Measurements from ENCODE around the gene NRXN2.

Gene NRXN2

DNA sequence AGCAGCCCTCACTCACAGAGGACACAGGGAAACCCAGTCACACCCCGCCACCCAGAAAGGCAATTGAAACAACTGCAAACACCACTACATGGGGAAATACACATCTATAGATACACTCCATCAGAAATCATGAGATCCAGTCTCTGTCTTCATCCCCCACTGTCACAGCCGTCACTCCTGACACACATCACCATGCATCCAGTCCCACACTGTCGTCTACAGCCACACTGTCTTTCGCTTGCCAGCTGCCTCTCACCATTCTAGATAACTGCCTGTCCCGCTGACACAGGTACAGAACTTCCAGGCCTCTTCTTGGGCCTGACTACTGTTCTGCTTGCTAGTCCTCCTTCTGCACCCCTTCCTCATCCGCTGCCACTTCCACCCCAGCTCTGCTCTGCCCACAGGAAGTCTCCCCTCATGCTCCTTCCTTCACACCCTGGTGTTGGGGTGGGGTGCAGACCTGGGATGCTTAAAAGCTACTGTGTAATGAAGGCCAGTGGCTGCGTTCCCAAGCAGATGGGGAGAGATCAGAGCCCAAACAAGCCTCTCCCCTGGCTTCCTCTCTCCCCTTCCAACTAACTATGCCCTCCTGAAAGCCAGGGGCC is 89.3 kb downstream of the NRXN2 start:
- no peaks in the 10 kb centered on the region for H3K9me3 ChIP-seq (replicated peaks in 1 of 2; ENCODE audit: control insufficient read depth in 2 of 2, insufficient read depth in 1 of 2, low read depth in 1 of 2, low read length in 2 of 2)
- H3K14ac ChIP-seq (ENCODE audit: low read length), result no peak overlapping the region
- peaks cover 0 to 8% of the 10 kb centered on the region in 2 donors for H3K36me3 ChIP-seq (replicated peaks in 1 of 2; ENCODE audit: control insufficient read depth in 2 of 2, insufficient read depth in 2 of 2, low read length in 2 of 2)
- WGBS, 2 donors (ENCODE audit: extremely low coverage in 2 of 2, insufficient read length in 2 of 2, insufficient replicate concordance in 1 of 2), result no CpG with 5 or more reads among the region's 7 CpGs
- no peak overlapping the region for H3K9ac ChIP-seq (ENCODE audit: low read depth, low read length, poor library complexity)
- H3K23ac ChIP-seq (ENCODE audit: low read depth, low read length, poor library complexity), result peak overlapping the region; percentile 18
- no peak overlapping the region for H2BK12ac ChIP-seq (ENCODE audit: low read length)
- H3K4me1 ChIP-seq (ENCODE audit: control insufficient read depth in 2 of 2, insufficient read depth in 1 of 2, low read depth in 1 of 2, low read length in 2 of 2), result peaks cover 0 to 17% of the 10 kb centered on the region in 2 donors
- H2AFZ ChIP-seq (ENCODE audit: low read length), result no peak overlapping the region
- H2BK5ac ChIP-seq (ENCODE audit: low read length), result no peak overlapping the region
- H2BK15ac ChIP-seq (ENCODE audit: low read length), result no peak overlapping the region
- H3K4me3 ChIP-seq (ENCODE audit: low read length in 2 of 2), result no peak overlapping the region
- no peak overlapping the region for H3K18ac ChIP-seq (ENCODE audit: low read length)
- peaks cover 5% of the 10 kb centered on the region for H3K79me1 ChIP-seq (ENCODE audit: low read depth, low read length)
- no peak overlapping the region for H3K4me2 ChIP-seq (ENCODE audit: insufficient read depth, low read length, poor library complexity, severe bottlenecking)
- peaks cover 0 to 4% (median 0%) of the 10 kb centered on the region in 3 experiments for H3K27me3 ChIP-seq (ENCODE audit: control insufficient read depth in 3 of 3, insufficient read depth in 3 of 3, low read depth in 1 of 3, low read length in 3 of 3)
- DNase-seq (ENCODE audit: low spot score), result no peak
- no peak overlapping the region for H2BK120ac ChIP-seq (ENCODE audit: low read depth, low read length)
- H4K91ac ChIP-seq (ENCODE audit: low read depth, low read length, poor library complexity), result no peak overlapping the region
- H3K27ac ChIP-seq (replicated peaks; ENCODE audit: low read length), result no peak overlapping the region
- H2AK5ac ChIP-seq (ENCODE audit: low read depth, low read length), result no peak overlapping the region
- no peak overlapping the region for H4K8ac ChIP-seq (ENCODE audit: low read depth, low read length)
- no peak overlapping the region for H3K4ac ChIP-seq (ENCODE audit: low read length)

DNA sequence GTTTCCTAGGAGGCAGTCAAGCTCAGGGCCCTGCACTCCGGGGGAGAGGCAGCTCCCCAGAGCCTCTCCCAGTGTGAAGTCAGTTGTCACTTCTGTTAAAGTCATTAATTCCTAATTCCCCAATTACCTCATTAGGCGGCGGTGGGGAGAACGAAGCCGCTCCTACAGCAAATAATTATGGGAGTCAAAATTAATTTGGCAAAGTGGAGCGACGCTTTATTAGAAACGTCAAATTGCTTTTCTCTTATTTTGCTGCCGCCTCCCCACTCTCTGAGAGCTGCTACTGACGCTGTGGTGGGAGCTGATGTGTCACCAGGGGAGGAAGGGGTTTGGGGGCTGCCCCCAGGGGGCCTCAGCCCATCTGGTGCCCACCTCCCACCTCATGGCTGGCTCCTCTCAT is 90.3 kb downstream of the NRXN2 start:
- Histone ChIP-seq H2BK15ac (ENCODE audit: low read length) (no peak overlapping the region), H2BK120ac (ENCODE audit: low read depth, low read length) (no peak overlapping the region), H3K18ac (ENCODE audit: low read length) (no peak overlapping the region), H3K9ac (ENCODE audit: low read depth, low read length, poor library complexity) (no peak overlapping the region), H3K23ac (ENCODE audit: low read depth, low read length, poor library complexity) (no peak overlapping the region), H3K4ac (ENCODE audit: low read length) (no peak overlapping the region), H3K27ac (replicated peaks; ENCODE audit: low read length) (no peak overlapping the region), H3K79me1 (ENCODE audit: low read depth, low read length) (peaks cover 5% of the 10 kb centered on the region), H4K91ac (ENCODE audit: low read depth, low read length, poor library complexity) (no peak overlapping the region), H3K14ac (ENCODE audit: low read length) (no peak overlapping the region), H3K4me1 (ENCODE audit: control insufficient read depth in 2 of 2, insufficient read depth in 1 of 2, low read depth in 1 of 2, low read length in 2 of 2) (peaks cover 0 to 11% of the 10 kb centered on the region in 2 donors), H2BK5ac (ENCODE audit: low read length) (no peak overlapping the region), H2AFZ (ENCODE audit: low read length) (no peak overlapping the region), H3K4me3 (ENCODE audit: low read length in 2 of 2) (no peak overlapping the region), H3K9me3 (replicated peaks in 1 of 2; ENCODE audit: control insufficient read depth in 2 of 2, insufficient read depth in 1 of 2, low read depth in 1 of 2, low read length in 2 of 2) (no peaks in the 10 kb centered on the region), H2BK12ac (ENCODE audit: low read length) (no peak overlapping the region), H4K8ac (ENCODE audit: low read depth, low read length) (no peak overlapping the region), H3K27me3 (ENCODE audit: control insufficient read depth in 3 of 3, insufficient read depth in 3 of 3, low read depth in 1 of 3, low read length in 3 of 3) (peaks cover 0 to 4% (median 0%) of the 10 kb centered on the region in 3 experiments), H2AK5ac (ENCODE audit: low read depth, low read length) (no peak overlapping the region), H3K4me2 (ENCODE audit: insufficient read depth, low read length, poor library complexity, severe bottlenecking) (no peak overlapping the region), H3K36me3 (replicated peaks in 1 of 2; ENCODE audit: control insufficient read depth in 2 of 2, insufficient read depth in 2 of 2, low read length in 2 of 2) (peaks cover 0 to 8% of the 10 kb centered on the region in 2 donors)
- no peak for DNase-seq (ENCODE audit: low spot score)
- no CpG with 5 or more reads among the region's 10 CpGs for WGBS, 2 donors (ENCODE audit: extremely low coverage in 2 of 2, insufficient read length in 2 of 2, insufficient replicate concordance in 1 of 2)

- Histone ChIP-seq H2BK120ac (ENCODE audit: low read depth, low read length) (no peak overlapping the region), H4K8ac (ENCODE audit: low read depth, low read length) (no peak overlapping the region), H3K4ac (ENCODE audit: low read length) (no peak overlapping the region), H2BK5ac (ENCODE audit: low read length) (no peak overlapping the region), H2BK12ac (ENCODE audit: low read length) (no peak overlapping the region), H3K23ac (ENCODE audit: low read depth, low read length, poor library complexity) (no peak overlapping the region), H4K91ac (ENCODE audit: low read depth, low read length, poor library complexity) (no peak overlapping the region), H3K14ac (ENCODE audit: low read length) (no peak overlapping the region), H2AFZ (ENCODE audit: low read length) (no peak overlapping the region), H3K9me3 (replicated peaks in 1 of 2; ENCODE audit: control insufficient read depth in 2 of 2, insufficient read depth in 1 of 2, low read depth in 1 of 2, low read length in 2 of 2) (no peaks in the 10 kb centered on the region), H3K9ac (ENCODE audit: low read depth, low read length, poor library complexity) (no peak overlapping the region), H2BK15ac (ENCODE audit: low read length) (no peak overlapping the region), H3K4me2 (ENCODE audit: insufficient read depth, low read length, poor library complexity, severe bottlenecking) (no peak overlapping the region), H3K79me1 (ENCODE audit: low read depth, low read length) (peaks cover 5% of the 10 kb centered on the region), H3K36me3 (replicated peaks in 1 of 2; ENCODE audit: control insufficient read depth in 2 of 2, insufficient read depth in 2 of 2, low read length in 2 of 2) (peaks cover 0 to 8% of the 10 kb centered on the region in 2 donors), H3K4me1 (ENCODE audit: control insufficient read depth in 2 of 2, insufficient read depth in 1 of 2, low read depth in 1 of 2, low read length in 2 of 2) (peaks cover 0 to 7% of the 10 kb centered on the region in 2 donors), H3K4me3 (ENCODE audit: low read length in 2 of 2) (no peak overlapping the region), H3K18ac (ENCODE audit: low read length) (no peak overlapping the region), H3K27ac (replicated peaks; ENCODE audit: low read length) (no peak overlapping the region), H2AK5ac (ENCODE audit: low read depth, low read length) (no peak overlapping the region), H3K27me3 (ENCODE audit: control insufficient read depth in 3 of 3, insufficient read depth in 3 of 3, low read depth in 1 of 3, low read length in 3 of 3) (peaks cover 0 to 4% (median 0%) of the 10 kb centered on the region in 3 experiments)
- WGBS, 2 donors (ENCODE audit: extremely low coverage in 2 of 2, insufficient read length in 2 of 2, insufficient replicate concordance in 1 of 2), result no CpG with 5 or more reads among the region's 6 CpGs
- DNase-seq (ENCODE audit: low spot score), result no peak
Measured at GRCh38 chr11:64632237-64632636, 90.8 kb downstream of the NRXN2 start.

- Histone ChIP-seq H2AK5ac (ENCODE audit: low read depth, low read length) (no peak overlapping the region), H3K23ac (ENCODE audit: low read depth, low read length, poor library complexity) (no peak overlapping the region), H2BK12ac (ENCODE audit: low read length) (no peak overlapping the region), H3K36me3 (replicated peaks in 1 of 2; ENCODE audit: control insufficient read depth in 2 of 2, insufficient read depth in 2 of 2, low read length in 2 of 2) (peaks cover 0 to 8% of the 10 kb centered on the region in 2 donors), H4K91ac (ENCODE audit: low read depth, low read length, poor library complexity) (no peak overlapping the region), H3K14ac (ENCODE audit: low read length) (no peak overlapping the region), H3K27ac (replicated peaks; ENCODE audit: low read length) (no peak overlapping the region), H3K9ac (ENCODE audit: low read depth, low read length, poor library complexity) (no peak overlapping the region), H2BK120ac (ENCODE audit: low read depth, low read length) (no peak overlapping the region), H2BK15ac (ENCODE audit: low read length) (no peak overlapping the region), H3K4me2 (ENCODE audit: insufficient read depth, low read length, poor library complexity, severe bottlenecking) (no peak overlapping the region), H3K18ac (ENCODE audit: low read length) (no peak overlapping the region), H2BK5ac (ENCODE audit: low read length) (no peak overlapping the region), H4K8ac (ENCODE audit: low read depth, low read length) (no peak overlapping the region), H3K79me1 (ENCODE audit: low read depth, low read length) (peaks cover 1% of the 10 kb centered on the region), H3K4me3 (ENCODE audit: low read length in 2 of 2) (no peak overlapping the region), H2AFZ (ENCODE audit: low read length) (no peak overlapping the region), H3K4ac (ENCODE audit: low read length) (no peak overlapping the region), H3K27me3 (ENCODE audit: control insufficient read depth in 3 of 3, insufficient read depth in 3 of 3, low read depth in 1 of 3, low read length in 3 of 3) (peaks cover 0 to 4% (median 0%) of the 10 kb centered on the region in 3 experiments), H3K4me1 (ENCODE audit: control insufficient read depth in 2 of 2, insufficient read depth in 1 of 2, low read depth in 1 of 2, low read length in 2 of 2) (peaks cover 0 to 6% of the 10 kb centered on the region in 2 donors), H3K9me3 (replicated peaks in 1 of 2; ENCODE audit: control insufficient read depth in 2 of 2, insufficient read depth in 1 of 2, low read depth in 1 of 2, low read length in 2 of 2) (no peaks in the 10 kb centered on the region)
- DNase-seq (ENCODE audit: low spot score), result no peak
- WGBS, 2 donors (ENCODE audit: extremely low coverage in 2 of 2, insufficient read length in 2 of 2, insufficient replicate concordance in 1 of 2), result no CpG with 5 or more reads among the region's 4 CpGs
Measured at GRCh38 chr11:64631675-64632074, 91.3 kb downstream of the NRXN2 start.

Data from neuronal stem cell (in vitro differentiated cells).